HG03342 (cell line): Measurements from ENCODE around the gene ZDHHC19.
A peak's percentile ranks its signal among the peaks of the same experiment; 100 is the strongest.
"Not testable (repeated sequence)": the region's sequence is repeated elsewhere in the genome, so short reads cannot be mapped to it uniquely, and the experiment has no call there.

Experiments
- ATAC-seq: cut with Tn5 transposase; IDR thresholded peaks from one replicate; pipeline ENCODE4 v1.9.1; 2021; ENCODE audit warnings: mild to moderate bottlenecking, moderate library complexity; ENCODE audit not compliant: unreplicated experiment

ZDHHC19 gene

GRCh38 chr3:196225763-196226364, 14.7 kb upstream of the ZDHHC19 start:
- no peak for ATAC-seq

GRCh38 chr3:196225086-196225485, 13.9 kb upstream of the ZDHHC19 start:
- ATAC-seq: no peak

DNA sequence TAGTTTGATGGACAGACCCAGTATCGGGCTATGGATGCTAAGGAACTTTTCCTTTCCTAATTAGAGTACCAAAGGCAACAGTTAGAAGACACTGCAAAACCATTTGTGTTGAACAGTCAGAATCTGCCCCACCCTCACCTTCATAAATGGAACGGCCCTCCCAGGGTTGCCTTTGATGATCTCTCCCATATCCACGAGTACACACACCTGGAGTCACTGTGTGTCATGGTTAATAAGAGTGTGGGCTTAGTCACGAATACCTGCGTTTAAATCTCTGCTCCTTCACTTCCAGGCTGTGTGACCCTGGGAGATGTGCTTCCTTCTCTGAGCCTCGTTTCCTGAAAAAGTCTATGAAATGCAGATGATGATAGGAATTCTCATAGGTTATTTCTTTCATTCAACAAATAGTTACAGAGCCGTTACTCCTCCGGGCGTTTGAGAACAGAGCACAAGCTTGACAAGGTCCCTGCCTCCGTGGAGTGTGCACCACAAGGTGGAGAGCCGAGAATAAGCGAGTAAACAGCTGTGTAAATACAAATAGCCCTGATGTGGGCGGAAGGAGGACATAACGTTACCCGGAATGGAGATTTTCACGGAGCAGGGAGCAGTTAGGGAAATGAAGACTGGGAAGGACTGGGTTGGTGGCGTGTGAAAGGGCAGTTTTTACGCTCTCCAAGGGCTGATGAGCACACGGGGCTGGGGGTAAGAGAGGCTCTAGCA, 11.8 kb upstream of the ZDHHC19 start:
- no peak for ATAC-seq

GRCh38 chr3:196220991-196221390, 9.8 kb upstream of the ZDHHC19 start:
- ATAC-seq: no peak

GRCh38 chr3:196220587-196220986, 9.4 kb upstream of the ZDHHC19 start:
- no peak for ATAC-seq

GRCh38 chr3:196219970-196220311, 8.7 kb upstream of the ZDHHC19 start:
- no peak for ATAC-seq

GRCh38 chr3:196219194-196219969, 8.2 kb upstream of the ZDHHC19 start:
- ATAC-seq: peak; percentile 76

- ATAC-seq: no peak
Measured at GRCh38 chr3:196218155-196218712, 7.0 kb upstream of the ZDHHC19 start.

DNA sequence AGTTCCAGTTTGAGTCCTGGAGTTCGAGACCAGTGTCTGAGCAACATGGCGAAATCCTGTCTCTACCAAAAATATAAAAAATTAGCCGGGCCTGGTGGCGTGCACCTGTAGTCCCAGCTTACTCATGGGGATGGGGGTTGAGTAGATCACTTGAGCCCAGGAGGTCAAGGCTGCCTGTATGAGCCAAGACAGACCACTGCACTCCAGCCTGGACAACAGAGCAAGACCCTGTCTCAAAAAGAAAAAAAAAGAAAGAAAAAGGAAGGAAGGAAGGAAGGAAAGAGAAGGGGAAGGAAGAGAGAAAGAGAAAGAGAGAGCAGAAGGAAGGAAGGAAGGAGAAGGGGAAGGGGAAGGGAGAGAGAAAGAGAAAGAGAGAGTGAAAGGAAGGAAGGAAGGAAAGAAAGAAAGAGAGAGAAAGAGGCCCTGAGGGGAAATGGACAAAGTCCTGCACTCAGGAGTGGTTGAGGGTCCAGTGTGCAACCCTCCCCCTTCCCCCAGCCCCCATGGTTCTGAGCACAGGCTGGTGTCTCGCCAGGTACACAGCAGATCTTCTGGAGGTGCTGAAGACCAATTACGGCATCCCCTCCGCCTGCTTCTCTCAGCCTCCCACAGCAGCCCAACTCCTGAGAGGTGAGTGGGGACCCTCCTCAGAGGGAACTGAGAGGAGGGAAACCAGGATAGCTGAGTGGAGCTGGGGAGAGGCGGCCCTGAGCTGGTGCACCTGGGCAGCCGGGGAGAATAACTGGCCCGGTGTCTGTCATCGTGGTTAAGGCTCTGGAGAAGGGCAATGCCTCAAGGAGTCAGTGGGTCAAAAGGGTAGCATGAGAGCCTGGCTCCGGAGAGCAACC, 6.3 kb upstream of the ZDHHC19 start:
- no peak for ATAC-seq

DNA sequence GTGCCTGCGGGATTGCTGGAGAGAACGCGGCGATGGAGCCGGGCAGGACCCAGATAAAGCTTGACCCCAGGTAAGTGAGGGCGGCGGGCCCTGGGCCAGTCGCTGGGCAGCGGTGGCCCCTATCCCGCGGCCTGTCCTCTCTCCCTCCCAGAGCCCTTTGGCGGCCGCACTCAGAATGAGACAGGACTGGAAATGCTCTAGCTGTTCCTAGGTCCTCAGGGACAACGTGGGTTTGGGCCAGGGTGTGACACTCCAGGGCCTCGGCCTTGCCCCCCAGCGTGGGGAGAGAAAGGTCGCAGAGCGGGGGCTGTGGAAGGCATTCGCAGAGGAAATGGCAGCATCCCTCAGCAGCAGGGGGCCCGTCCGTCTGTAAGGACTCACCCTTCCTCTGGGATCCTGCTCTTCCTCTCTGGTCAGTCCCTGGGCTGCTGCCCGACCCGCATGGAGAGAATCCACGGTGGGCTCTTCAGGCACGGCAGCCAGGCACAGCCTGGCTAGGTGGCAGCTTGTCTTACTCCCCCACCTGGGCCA, 5.5 kb upstream of the ZDHHC19 start:
- no peak for ATAC-seq

GRCh38 chr3:196216089-196216564, 4.9 kb upstream of the ZDHHC19 start, which contains the start of gene SLC51A:
SLC51A (plus strand) TSS chr3:196216534; CDS start chr3:196216713, 179 bp downstream.
- no peak for ATAC-seq

DNA sequence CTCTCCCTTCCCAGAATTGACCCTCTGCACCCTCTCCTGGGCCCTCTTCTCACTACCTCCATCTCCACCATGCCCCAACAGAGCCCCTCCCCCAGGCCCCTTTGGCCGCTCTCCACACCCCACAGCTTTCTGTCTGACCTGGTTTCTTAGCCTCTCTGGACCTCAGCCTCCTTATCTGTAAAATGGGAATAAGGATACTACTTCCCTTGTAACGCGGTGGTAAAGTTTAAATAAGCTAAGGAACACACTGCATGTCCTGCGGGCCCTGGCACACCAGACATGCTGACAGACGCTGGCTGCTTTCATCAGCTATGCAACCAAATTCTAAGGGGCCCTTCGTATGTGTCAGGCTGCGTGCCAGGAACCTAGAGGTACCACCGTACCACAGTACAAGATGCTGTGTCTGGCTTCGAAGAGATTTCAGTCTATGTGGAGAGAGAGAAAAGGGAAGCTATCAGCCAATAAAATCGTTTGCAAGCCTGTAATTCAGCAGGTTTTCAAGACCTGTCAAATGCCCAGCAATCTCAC, 4.4 kb upstream of the ZDHHC19 start:
- ATAC-seq: no peak

- no peak for ATAC-seq
Measured at GRCh38 chr3:196214783-196215441, 3.7 kb upstream of the ZDHHC19 start.

- ATAC-seq: not testable (repeated sequence)
Measured at GRCh38 chr3:196209944-196210672, 1.1 kb downstream of the ZDHHC19 start.

- no peak for ATAC-seq
Measured at GRCh38 chr3:196208942-196209695, 2.1 kb downstream of the ZDHHC19 start.

- no peak for ATAC-seq
Measured at GRCh38 chr3:196207833-196208607, 3.2 kb downstream of the ZDHHC19 start.

GRCh38 chr3:196207159-196207832, 3.9 kb downstream of the ZDHHC19 start:
- no peak for ATAC-seq
